PC-3 (cell line): ENCODE data around the gene SET.

ENCODE experiments used
- CTCF ChIP-seq: fragments of 300-600 bp; sonication (generic); conservative IDR thresholded peaks from 2 replicates; pipeline ENCODE4 v1.5.1; 2017; ENCODE audit warnings: antibody characterized with exemption, low read depth, mild to moderate bottlenecking, low read length
- EZH2 ChIP-seq: fragments of 300-600 bp; sonication (generic); IDR thresholded peaks from one replicate; pipeline ENCODE4 v1.6.1; 2017; ENCODE audit warnings: antibody characterized with exemption, mild to moderate bottlenecking, low read length; ENCODE audit not compliant: unreplicated experiment

- TF ChIP-seq CTCF: no peak
- no peak for TF ChIP-seq EZH2
Observed at GRCh38 chr9:128707446-128707845, 18.4 kb downstream of the SET start.
